ENCODE measurements around the gene LCN6. TPM values are rescaled to one million over a fixed set of nuclear protein-coding genes. Genes with fewer than 3 reads are reported as not detected.
A peak's percentile ranks its signal among the peaks of the same experiment; 100 is the strongest.

Gene LCN6
- total and polyA plus RNA-seq, 2 of the 13 experiments (the other 11 are each of a cell fraction or from before 2014, with no cell fraction given): not detected

- TF ChIP-seq PREB (CRISPR knock-in tag; IDR thresholded peaks at IDR 0.05) (no peak), HOXA5 (CRISPR knock-in tag; IDR thresholded peaks at IDR 0.05) (no peak), ZBTB1 (CRISPR knock-in tag; IDR thresholded peaks at IDR 0.05; ENCODE audit: borderline replicate concordance) (no peak), NFE2 (CRISPR knock-in tag; IDR thresholded peaks at IDR 0.05) (no peak), FOXA3 (CRISPR knock-in tag; IDR thresholded peaks at IDR 0.05) (peak; percentile 74; the same call in 1 of the 2 replicates), ZNF891 (CRISPR knock-in tag; IDR thresholded peaks at IDR 0.05) (no peak), ZNF720 (CRISPR knock-in tag; IDR thresholded peaks at IDR 0.05) (no peak), E2F2 (CRISPR knock-in tag; IDR thresholded peaks at IDR 0.05; ENCODE audit: borderline replicate concordance) (no peak), FOXK2 (IDR thresholded peaks at IDR 0.05) (no peak), ARNTL (CRISPR knock-in tag; IDR thresholded peaks at IDR 0.05) (peak; percentile 31; the same call in 1 of the 2 replicates), AGO1 (IDR thresholded peaks at IDR 0.05; ENCODE audit: low read depth, low read length, poor library complexity, severe bottlenecking) (no peak), ZNF263 (CRISPR knock-in tag; IDR thresholded peaks at IDR 0.05) (no peak; the same call in 1 of the 2 replicates), FOXM1 (CRISPR knock-in tag; IDR thresholded peaks at IDR 0.05) (no peak), ETV5 (CRISPR knock-in tag; IDR thresholded peaks at IDR 0.05; ENCODE audit: borderline replicate concordance) (peak; percentile 72; the same call in 1 of the 2 replicates), SYNCRIP (IDR thresholded peaks at IDR 0.05; ENCODE audit: insufficient read depth, low read depth, low read length) (no peak), KDM5A (IDR thresholded peaks at IDR 0.05; ENCODE audit: borderline replicate concordance, low read length) (no peak), SP5 (CRISPR knock-in tag; IDR thresholded peaks at IDR 0.05; ENCODE audit: borderline replicate concordance, low read depth) (peak; percentile 39; the same call in 1 of the 2 replicates), CSRNP2 (CRISPR knock-in tag; conservative IDR thresholded peaks at IDR 0.05; ENCODE audit: low read depth) (no peak), ZC3H4 (CRISPR knock-in tag; IDR thresholded peaks at IDR 0.05; ENCODE audit: borderline replicate concordance) (no peak), HMG20A (CRISPR knock-in tag; IDR thresholded peaks at IDR 0.05; ENCODE audit: borderline replicate concordance) (peak; percentile 65; the same call in 1 of the 2 replicates)
- TF ChIP-seq, protein P1, sequence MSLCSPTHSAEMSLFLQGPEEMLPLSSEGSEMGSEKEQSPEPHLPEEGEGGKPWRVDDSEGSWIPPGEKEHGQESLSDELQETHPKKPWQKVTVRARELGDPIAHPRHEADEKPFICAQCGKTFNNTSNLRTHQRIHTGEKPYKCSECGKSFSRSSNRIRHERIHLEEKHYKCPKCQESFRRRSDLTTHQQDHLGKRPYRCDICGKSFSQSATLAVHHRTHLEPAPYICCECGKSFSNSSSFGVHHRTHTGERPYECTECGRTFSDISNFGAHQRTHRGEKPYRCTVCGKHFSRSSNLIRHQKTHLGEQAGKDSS (CRISPR knock-in tag; IDR thresholded peaks at IDR 0.05; ENCODE audit: borderline replicate concordance, low read depth): no peak
- TF ChIP-seq, protein P2, sequence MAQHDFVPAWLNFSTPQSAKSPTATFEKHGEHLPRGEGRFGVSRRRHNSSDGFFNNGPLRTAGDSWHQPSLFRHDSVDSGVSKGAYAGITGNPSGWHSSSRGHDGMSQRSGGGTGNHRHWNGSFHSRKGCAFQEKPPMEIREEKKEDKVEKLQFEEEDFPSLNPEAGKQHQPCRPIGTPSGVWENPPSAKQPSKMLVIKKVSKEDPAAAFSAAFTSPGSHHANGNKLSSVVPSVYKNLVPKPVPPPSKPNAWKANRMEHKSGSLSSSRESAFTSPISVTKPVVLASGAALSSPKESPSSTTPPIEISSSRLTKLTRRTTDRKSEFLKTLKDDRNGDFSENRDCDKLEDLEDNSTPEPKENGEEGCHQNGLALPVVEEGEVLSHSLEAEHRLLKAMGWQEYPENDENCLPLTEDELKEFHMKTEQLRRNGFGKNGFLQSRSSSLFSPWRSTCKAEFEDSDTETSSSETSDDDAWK (CRISPR knock-in tag; IDR thresholded peaks at IDR 0.05): no peak
- TF ChIP-seq, protein P3, sequence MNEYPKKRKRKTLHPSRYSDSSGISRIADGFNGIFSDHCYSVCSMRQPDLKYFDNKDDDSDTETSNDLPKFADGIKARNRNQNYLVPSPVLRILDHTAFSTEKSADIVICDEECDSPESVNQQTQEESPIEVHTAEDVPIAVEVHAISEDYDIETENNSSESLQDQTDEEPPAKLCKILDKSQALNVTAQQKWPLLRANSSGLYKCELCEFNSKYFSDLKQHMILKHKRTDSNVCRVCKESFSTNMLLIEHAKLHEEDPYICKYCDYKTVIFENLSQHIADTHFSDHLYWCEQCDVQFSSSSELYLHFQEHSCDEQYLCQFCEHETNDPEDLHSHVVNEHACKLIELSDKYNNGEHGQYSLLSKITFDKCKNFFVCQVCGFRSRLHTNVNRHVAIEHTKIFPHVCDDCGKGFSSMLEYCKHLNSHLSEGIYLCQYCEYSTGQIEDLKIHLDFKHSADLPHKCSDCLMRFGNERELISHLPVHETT (CRISPR knock-in tag; conservative IDR thresholded peaks at IDR 0.05): 0 out of 2 replicates have a peak, but pooled peaks have one; percentile 32
These were observed 50.4 kb downstream of the LCN6 start (continued) for GRCh38 chr9:136697821-136698526.
